ENCODE data around the gene EZH2. TPM values are rescaled to one million over a fixed set of nuclear protein-coding genes. Genes with fewer than 3 reads are reported as not detected.

Gene EZH2
- total and polyA plus RNA-seq, 4 donors: 2.0 to 21.3 (median 2.5) TPM

DNA sequence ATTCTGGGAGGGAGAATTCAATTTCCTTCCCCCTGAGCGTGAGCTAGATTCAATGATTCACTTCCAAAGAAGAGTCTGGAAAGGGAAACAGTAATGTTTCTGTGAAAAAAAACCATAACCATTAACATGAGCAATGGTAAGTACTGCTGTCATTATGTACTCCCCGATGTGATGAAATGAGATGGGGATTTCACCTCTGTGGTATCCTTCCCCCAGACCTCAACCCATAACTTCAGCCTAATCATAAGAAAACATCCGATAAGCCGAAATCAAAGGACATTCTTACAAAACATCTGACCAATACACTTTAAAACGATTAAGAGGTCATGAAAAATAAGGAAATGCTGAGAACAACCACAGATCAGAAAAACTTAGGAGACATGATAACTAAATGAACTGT lies 27.2 kb downstream of the EZH2 start:
- Histone ChIP-seq H3K27me3 (ENCODE audit: control insufficient read depth in 4 of 4, insufficient read depth in 4 of 4, low read length in 3 of 4) (no peaks in the 10 kb centered on the region), H3K36me3 (ENCODE audit: control insufficient read depth in 4 of 4, insufficient read depth in 3 of 4, low read depth in 1 of 4, low read length in 3 of 4) (no peaks in the 10 kb centered on the region), H3K9ac (ENCODE audit: low read depth in 1 of 2, low read length in 2 of 2) (no peak overlapping the region), H3K27ac (ENCODE audit: low read depth in 1 of 2, low read length in 2 of 2) (no peak overlapping the region), H3K9me3 (ENCODE audit: control insufficient read depth in 4 of 4, low read length in 3 of 4) (no peaks in the 10 kb centered on the region), H3K4me3 (ENCODE audit: low read depth in 1 of 3, low read length in 3 of 3) (no peak overlapping the region), H3K4me1 (ENCODE audit: control insufficient read depth in 4 of 4, insufficient read depth in 4 of 4, low read length in 3 of 4) (peaks cover 0 to 7% (median 2%) of the 10 kb centered on the region in 4 donors)
- DNase-seq (ENCODE audit: low spot score): no peak
- WGBS: 82% methylated on average over 5 of the region's 5 CpGs
- TF ChIP-seq, protein P1, sequence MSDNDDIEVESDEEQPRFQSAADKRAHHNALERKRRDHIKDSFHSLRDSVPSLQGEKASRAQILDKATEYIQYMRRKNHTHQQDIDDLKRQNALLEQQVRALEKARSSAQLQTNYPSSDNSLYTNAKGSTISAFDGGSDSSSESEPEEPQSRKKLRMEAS (IDR thresholded peaks at IDR 0.05): no peak
- TF ChIP-seq FOXA2 (IDR thresholded peaks at IDR 0.05): no peak
- TF ChIP-seq, protein P2, sequence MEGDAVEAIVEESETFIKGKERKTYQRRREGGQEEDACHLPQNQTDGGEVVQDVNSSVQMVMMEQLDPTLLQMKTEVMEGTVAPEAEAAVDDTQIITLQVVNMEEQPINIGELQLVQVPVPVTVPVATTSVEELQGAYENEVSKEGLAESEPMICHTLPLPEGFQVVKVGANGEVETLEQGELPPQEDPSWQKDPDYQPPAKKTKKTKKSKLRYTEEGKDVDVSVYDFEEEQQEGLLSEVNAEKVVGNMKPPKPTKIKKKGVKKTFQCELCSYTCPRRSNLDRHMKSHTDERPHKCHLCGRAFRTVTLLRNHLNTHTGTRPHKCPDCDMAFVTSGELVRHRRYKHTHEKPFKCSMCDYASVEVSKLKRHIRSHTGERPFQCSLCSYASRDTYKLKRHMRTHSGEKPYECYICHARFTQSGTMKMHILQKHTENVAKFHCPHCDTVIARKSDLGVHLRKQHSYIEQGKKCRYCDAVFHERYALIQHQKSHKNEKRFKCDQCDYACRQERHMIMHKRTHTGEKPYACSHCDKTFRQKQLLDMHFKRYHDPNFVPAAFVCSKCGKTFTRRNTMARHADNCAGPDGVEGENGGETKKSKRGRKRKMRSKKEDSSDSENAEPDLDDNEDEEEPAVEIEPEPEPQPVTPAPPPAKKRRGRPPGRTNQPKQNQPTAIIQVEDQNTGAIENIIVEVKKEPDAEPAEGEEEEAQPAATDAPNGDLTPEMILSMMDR (IDR thresholded peaks at IDR 0.05; ENCODE audit: low read depth, low read length, missing input control): no peak
- TF ChIP-seq SP1 (IDR thresholded peaks at IDR 0.05): no peak
- TF ChIP-seq HNF4G (IDR thresholded peaks at IDR 0.05): no peak
- TF ChIP-seq RXRA (IDR thresholded peaks at IDR 0.05): no peak
- TF ChIP-seq EGR1 (IDR thresholded peaks at IDR 0.05; ENCODE audit: low read depth in 2 of 2): no peak
- no peak for TF ChIP-seq RAD21 (IDR thresholded peaks at IDR 0.05)
- no peak for TF ChIP-seq FOXA1 (IDR thresholded peaks at IDR 0.05)
- TF ChIP-seq YY1 (IDR thresholded peaks at IDR 0.05): no peak
- no peak for TF ChIP-seq NR2F2 (IDR thresholded peaks at IDR 0.05)
- TF ChIP-seq, protein P3, sequence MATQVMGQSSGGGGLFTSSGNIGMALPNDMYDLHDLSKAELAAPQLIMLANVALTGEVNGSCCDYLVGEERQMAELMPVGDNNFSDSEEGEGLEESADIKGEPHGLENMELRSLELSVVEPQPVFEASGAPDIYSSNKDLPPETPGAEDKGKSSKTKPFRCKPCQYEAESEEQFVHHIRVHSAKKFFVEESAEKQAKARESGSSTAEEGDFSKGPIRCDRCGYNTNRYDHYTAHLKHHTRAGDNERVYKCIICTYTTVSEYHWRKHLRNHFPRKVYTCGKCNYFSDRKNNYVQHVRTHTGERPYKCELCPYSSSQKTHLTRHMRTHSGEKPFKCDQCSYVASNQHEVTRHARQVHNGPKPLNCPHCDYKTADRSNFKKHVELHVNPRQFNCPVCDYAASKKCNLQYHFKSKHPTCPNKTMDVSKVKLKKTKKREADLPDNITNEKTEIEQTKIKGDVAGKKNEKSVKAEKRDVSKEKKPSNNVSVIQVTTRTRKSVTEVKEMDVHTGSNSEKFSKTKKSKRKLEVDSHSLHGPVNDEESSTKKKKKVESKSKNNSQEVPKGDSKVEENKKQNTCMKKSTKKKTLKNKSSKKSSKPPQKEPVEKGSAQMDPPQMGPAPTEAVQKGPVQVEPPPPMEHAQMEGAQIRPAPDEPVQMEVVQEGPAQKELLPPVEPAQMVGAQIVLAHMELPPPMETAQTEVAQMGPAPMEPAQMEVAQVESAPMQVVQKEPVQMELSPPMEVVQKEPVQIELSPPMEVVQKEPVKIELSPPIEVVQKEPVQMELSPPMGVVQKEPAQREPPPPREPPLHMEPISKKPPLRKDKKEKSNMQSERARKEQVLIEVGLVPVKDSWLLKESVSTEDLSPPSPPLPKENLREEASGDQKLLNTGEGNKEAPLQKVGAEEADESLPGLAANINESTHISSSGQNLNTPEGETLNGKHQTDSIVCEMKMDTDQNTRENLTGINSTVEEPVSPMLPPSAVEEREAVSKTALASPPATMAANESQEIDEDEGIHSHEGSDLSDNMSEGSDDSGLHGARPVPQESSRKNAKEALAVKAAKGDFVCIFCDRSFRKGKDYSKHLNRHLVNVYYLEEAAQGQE (IDR thresholded peaks at IDR 0.05): no peak

DNA sequence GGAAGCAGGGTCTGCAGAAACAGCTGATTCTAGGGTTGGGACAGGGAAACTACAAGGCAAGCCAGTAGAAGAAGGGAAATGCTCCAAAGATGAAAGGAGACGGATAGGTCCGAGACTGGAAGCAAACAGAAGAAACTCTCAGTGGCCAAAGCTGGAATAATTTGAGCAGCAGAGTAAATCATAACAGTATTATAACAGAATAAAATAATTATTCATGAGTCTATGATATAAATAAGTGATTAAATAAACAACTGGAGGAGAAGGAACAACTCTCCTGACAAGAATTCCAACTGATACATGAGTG lies 27.6 kb downstream of the EZH2 start:
- H3K27ac ChIP-seq (ENCODE audit: low read depth in 1 of 2, low read length in 2 of 2): no peak overlapping the region
- no peak for DNase-seq (ENCODE audit: low spot score)
- H3K36me3 ChIP-seq (ENCODE audit: control insufficient read depth in 4 of 4, insufficient read depth in 3 of 4, low read depth in 1 of 4, low read length in 3 of 4): no peaks in the 10 kb centered on the region
- no peaks in the 10 kb centered on the region for H3K27me3 ChIP-seq (ENCODE audit: control insufficient read depth in 4 of 4, insufficient read depth in 4 of 4, low read length in 3 of 4)
- 80% methylated on average over 2 of the region's 2 CpGs for whole genome bisulfite sequencing
- TF ChIP-seq HNF4A (conservative IDR thresholded peaks at IDR 0.05): no peak
- H3K4me3 ChIP-seq (ENCODE audit: low read depth in 1 of 3, low read length in 3 of 3): no peak overlapping the region
- no peaks in the 10 kb centered on the region for H3K9me3 ChIP-seq (ENCODE audit: control insufficient read depth in 4 of 4, low read length in 3 of 4)
- no peak overlapping the region for H3K9ac ChIP-seq (ENCODE audit: low read depth in 1 of 2, low read length in 2 of 2)
- H3K4me1 ChIP-seq (ENCODE audit: control insufficient read depth in 4 of 4, insufficient read depth in 4 of 4, low read length in 3 of 4): peaks cover 0 to 7% (median 2%) of the 10 kb centered on the region in 4 donors

DNA sequence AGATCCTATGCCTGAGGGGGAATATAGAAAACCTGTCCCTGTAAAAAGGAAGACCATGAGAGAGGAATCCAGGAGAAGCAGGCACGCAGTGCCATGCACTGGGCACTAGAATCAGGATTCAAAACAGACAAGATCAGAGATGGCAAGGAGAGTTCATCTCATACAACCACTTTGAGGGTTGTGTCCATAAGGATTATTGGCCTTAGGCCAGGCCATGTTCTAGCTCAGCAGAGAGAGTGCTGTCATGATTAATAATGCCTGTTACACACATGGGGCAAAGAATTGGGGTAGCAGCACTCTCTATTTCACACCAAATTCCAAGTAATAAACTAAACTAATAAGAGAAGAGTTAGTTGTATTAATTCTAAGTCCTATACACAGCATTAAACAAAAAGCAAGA lies 29.1 kb downstream of the EZH2 start:
- Histone ChIP-seq H3K4me3 (ENCODE audit: low read depth in 1 of 3, low read length in 3 of 3) (no peak overlapping the region), H3K27ac (ENCODE audit: low read depth in 1 of 2, low read length in 2 of 2) (no peak overlapping the region), H3K36me3 (ENCODE audit: control insufficient read depth in 4 of 4, insufficient read depth in 3 of 4, low read depth in 1 of 4, low read length in 3 of 4) (no peaks in the 10 kb centered on the region), H3K4me1 (ENCODE audit: control insufficient read depth in 4 of 4, insufficient read depth in 4 of 4, low read length in 3 of 4) (peaks cover 0 to 7% (median 2%) of the 10 kb centered on the region in 4 donors), H3K9ac (ENCODE audit: low read depth in 1 of 2, low read length in 2 of 2) (no peak overlapping the region), H3K9me3 (ENCODE audit: control insufficient read depth in 4 of 4, low read length in 3 of 4) (no peaks in the 10 kb centered on the region), H3K27me3 (ENCODE audit: control insufficient read depth in 4 of 4, insufficient read depth in 4 of 4, low read length in 3 of 4) (no peaks in the 10 kb centered on the region)
- 96% methylated on average over 1 of the region's 1 CpG for WGBS
- DNase-seq (ENCODE audit: low spot score): no peak
- TF ChIP-seq RAD21 (IDR thresholded peaks at IDR 0.05): no peak
- TF ChIP-seq HNF4G (IDR thresholded peaks at IDR 0.05): no peak
- TF ChIP-seq, protein P4, sequence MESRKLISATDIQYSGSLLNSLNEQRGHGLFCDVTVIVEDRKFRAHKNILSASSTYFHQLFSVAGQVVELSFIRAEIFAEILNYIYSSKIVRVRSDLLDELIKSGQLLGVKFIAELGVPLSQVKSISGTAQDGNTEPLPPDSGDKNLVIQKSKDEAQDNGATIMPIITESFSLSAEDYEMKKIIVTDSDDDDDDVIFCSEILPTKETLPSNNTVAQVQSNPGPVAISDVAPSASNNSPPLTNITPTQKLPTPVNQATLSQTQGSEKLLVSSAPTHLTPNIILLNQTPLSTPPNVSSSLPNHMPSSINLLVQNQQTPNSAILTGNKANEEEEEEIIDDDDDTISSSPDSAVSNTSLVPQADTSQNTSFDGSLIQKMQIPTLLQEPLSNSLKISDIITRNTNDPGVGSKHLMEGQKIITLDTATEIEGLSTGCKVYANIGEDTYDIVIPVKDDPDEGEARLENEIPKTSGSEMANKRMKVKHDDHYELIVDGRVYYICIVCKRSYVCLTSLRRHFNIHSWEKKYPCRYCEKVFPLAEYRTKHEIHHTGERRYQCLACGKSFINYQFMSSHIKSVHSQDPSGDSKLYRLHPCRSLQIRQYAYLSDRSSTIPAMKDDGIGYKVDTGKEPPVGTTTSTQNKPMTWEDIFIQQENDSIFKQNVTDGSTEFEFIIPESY (IDR thresholded peaks at IDR 0.05): no peak
- TF ChIP-seq, protein P1 (IDR thresholded peaks at IDR 0.05): no peak
- TF ChIP-seq FOXA2 (IDR thresholded peaks at IDR 0.05): no peak
- TF ChIP-seq SP1 (IDR thresholded peaks at IDR 0.05): no peak
- no peak for TF ChIP-seq RXRA (IDR thresholded peaks at IDR 0.05)
- TF ChIP-seq, protein P3 (IDR thresholded peaks at IDR 0.05): no peak
- TF ChIP-seq GABPA (IDR thresholded peaks at IDR 0.05 in 1 of 2, conservative IDR thresholded peaks at IDR 0.05 in 1 of 2): no peak

Measured in liver (tissue), 9 donors.